NCI-H2029 treated with DMSO at 0.1 percent for 48 hours (cell line): ENCODE results near the gene PTPRD.

Experiments
- DNase-seq: peaks from one replicate; lab custom pipeline; 2025; lab: John Stamatoyannopoulos, UW

PTPRD gene

DNA sequence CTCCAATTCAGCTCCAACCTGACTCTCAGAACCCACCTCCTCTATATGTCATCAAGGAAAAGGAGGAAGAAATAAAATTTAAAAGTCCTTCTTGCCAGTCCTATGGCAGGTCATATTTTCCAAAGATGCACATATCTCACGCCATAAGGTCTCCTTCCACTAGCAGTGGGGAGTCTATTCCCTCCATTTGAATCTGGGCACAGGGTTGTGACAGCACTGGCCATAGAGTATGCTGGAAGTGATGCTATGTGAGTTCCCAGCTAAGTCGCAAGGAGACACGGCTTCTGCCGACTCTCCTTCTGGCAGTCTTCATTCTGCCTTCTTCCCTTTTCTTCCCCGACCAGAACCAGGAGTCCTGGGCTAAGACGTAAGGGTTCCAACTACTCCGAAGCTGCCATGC is 1929.3 kb downstream of the PTPRD start:
- no peak for DNase-seq

DNA sequence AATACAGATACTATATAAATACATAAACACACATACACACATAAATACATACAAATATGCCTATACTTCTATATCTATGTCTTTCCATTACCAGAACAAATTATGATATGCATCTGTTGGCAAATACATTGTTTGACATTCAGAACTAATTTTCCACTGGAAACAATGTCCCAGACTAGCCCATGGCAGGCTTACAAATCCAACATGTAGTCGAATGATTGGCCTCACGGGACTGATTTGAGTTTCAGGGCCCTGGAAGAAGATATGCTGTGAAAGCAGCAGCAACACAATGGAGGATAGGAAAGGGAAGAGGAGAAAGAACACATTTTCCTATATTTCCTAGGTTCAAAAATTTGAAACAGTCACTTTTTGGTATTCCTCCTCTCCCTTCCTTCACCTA is 1932.1 kb downstream of the PTPRD start:
- DNase-seq = no peak

DNA sequence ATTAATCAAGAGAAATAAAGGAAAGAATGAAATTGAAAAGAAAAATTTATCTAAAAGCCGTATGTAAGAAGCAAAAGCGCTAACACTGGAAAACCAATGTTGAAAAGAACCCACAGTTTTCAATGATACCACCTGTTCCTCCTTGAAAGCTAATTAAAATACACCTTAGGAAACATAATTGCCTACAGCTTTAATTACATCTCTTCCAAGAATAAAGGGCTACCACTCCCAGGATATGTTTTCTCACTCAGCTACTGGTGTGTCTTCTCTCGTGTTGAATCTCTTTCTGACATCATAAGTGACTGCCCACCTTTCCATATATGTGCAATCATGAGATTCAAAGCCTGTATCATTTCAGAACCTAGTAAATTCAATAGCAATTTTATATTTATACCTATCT is 1932.6 kb downstream of the PTPRD start:
- no peak for DNase-seq

DNA sequence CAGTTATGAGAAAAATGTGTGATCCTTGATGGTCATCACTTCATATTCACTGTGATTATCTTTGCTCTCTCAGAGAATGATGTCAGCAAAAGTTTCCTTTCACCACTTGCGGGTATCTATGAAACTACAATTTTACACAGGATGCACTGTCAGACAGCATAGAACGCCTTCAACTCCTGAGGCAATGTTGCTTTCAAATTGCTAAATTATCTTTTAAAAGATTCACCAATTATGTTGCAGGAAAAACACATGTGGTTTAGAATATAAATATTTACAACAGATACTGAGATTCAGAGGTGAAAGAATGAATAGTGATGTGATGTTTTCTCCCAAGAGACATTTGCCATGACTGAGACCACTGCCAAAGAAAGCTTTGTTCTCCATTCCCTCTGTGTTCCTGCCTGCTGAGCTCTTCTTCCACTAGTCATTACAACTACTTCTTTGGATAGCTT is 1933.4 kb downstream of the PTPRD start:
- DNase-seq = no peak

DNA sequence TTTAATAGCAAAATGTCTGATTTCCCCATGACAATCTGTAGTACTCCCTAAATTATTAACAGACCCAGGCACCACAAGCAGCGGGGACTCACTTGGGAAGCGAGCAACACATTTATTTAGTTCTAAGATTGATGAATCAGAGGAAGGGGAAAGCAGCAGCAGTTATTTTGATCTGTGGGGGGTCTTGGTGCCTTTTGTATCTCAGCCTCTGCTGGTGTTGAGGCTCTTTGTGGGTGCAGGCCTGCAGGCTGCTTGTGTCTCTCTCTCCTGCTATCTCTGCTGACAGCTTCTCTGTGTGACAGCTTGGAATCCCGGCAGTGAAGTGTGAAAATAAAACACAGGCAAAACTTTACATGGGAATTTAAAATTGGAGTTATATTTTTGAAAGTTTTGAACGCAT is 1935.1 kb downstream of the PTPRD start:
- no peak for DNase-seq

DNA sequence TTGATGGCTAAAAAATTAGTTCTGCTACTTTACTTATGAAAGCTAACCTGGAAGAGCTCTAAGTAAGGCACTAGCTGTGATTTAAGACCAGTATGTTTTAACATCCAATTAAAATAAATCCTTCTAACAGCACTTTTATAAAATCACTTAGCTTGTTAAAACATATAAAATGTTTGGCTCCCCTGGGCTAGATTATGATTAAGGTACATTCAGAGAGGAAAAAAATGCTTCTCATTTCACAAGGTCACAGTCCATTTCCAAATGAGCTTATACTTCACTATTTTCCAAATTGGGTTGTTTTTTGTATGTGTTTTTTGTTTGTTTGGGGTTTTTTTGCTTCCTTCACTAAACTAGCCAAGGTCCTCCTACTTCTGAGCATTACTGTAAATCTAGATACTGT is 1938.3 kb downstream of the PTPRD start:
- DNase-seq = no peak

DNA sequence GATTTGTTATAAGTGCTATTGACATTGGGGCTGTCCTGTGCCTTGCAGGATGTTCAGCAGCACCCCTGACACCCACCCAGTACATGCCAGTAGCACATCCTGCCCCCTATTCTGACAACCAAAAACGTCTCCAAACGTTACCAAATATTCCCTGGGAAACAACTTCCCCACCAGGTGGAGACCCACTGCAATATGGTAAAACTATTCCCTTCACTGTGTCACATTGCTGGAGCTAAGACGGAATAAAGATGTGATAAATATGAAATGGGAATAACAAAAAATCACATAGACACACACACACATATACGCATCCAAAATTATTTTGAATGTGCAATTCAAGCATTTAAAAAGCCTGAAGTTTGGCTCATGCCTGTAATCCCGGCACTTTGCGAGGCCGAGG is 1939.0 kb downstream of the PTPRD start:
- no peak for DNase-seq

DNA sequence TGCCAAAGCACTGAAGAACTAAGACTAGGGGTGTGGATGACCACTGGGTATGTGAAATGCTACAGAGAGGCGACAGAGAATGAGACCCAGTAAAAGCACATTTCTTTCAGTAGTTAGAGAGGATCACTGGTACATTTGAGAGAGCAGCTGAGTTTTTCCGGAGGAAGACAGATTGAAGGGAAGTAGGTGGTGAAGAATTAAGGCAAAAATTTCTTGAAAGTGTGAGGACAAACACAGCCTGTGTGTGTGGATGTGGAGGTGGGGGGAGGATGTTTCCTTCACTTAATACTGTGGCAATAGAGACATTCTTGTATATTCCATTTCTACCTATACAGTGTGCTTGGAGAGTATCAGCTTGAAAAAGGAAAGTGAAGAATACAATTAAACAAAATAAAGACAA is 1942.1 kb downstream of the PTPRD start:
- DNase-seq = no peak

DNA sequence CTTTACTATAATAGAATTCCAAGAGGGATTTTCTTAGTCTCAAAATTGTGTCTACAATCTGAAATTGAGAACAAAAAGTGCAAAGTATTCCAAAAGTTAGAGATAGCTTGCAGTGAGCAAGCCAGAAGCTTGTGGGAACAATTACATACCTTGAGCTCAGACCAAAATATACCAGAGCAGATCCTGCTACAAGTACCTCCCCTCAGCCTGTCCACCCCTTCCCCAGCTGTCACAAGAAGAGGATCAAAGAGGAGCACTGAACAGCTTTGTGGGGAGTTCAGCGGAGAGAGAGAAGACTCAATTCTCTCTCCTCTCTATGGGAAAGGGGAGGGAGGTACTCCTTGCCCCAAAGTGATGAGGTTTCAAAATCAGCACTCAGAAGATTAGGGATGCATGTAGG is 1944.1 kb downstream of the PTPRD start:
- DNase-seq = no peak

DNA sequence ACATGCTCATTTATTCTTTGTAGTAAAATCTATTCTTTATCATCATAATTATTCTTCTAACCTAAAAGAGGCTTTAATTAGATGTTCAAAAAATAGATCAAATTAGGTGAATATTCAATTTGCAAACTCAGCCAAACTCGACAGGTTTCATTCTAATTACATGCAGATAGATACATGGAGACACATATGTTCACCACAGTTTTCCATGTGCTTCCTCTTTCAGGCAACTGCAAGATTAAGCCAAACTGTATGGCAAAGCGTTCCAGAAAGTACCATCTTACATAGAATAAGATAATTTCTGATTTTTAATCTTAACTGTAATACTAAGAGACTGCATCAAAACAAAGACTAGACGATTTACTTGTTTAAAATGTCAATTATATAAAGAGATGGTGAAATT is 1944.6 kb downstream of the PTPRD start:
- no peak for DNase-seq

DNA sequence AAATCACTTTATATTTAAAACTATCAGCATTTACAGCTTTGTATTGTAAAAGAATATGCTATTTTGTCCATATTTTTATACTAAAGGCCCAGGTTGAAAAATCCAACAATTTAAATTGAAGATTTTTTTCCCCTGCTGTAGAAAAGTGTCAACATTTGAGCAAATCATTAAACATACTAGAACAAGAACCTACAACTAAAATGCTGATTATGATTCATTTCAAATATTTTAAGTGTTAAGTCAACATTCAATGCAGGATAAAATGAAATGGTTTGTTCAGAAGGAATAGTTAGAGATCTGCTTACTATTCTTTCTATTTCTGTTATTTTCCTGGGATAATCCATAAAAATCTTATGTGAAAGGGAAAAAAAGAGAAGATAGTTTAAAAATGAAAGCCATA is 1946.7 kb downstream of the PTPRD start:
- DNase-seq = no peak

DNA sequence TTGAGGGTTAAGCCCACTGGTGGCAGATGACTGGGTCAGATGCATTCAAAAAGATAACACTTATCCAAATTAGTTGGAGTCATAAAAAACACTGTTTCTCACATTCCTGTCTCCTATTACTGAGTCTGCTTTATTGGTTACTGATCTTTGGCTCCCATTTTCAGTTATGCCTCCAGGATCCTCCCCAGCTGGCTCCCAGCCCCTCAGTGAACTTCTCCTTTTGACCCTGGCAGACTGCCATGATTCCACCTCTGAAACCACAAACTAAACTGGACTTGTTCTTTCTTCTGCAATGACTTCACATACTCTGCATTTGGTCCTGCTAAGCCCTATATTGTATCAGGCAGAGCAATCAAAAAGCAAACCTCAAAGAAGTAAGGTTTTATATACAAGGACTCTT is 1952.4 kb downstream of the PTPRD start:
- DNase-seq = no peak

DNA sequence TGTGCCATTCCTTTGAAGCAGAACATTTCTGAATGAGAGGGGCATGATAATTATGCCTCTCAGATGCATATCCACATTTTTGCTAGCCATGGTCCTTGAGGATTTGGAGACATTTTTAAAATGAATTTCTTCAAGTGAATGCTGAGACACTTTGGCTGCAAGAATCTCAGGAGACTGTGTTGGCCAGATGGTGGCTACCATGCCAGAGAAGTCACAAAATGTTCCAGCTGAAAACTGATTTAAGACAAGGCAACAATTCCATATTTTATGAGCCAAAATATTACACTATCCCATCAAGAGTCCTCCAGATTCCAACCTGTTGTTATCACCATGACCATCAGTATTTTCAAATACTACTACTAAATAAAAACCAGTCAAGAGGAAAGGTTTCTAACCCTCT is 1953.7 kb downstream of the PTPRD start:
- no peak for DNase-seq

DNA sequence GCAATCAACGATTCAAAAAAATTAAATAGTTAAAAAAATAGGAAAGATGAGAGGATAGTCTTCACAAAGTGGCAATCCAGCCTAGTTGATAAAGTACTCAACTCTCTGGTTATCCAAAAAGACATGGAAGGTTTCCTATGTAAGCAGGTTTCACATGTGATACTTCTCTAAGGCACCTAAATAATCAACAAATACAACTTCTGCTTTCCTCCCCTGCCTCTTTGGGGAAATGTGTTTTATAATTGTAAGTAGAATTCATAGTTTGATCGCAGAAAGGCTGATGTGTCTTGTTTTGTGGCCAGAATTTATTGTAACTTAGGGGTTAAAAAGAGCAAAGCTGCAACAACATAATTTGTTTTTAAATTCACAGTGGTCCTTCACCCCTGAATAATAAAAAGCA is 1957.7 kb downstream of the PTPRD start:
- DNase-seq = no peak

DNA sequence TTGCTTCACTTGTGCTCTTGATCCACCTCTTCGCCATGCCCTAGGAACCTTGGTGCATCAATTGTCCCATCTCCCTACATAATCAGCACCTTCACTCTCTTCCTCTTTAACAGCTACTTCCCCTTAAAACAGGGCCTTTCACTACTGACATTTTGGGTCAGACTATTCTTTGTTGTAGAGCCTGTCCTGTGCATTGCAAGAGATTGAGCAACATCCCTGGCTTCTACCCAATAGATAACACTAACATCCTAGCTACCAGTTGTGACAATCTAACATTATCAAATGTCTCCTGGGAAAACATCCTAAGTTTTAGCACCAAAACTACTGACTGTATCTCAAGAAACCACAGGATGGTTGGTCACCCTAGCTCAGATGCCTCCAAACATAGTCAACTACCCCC is 1958.9 kb downstream of the PTPRD start:
- DNase-seq = no peak

DNA sequence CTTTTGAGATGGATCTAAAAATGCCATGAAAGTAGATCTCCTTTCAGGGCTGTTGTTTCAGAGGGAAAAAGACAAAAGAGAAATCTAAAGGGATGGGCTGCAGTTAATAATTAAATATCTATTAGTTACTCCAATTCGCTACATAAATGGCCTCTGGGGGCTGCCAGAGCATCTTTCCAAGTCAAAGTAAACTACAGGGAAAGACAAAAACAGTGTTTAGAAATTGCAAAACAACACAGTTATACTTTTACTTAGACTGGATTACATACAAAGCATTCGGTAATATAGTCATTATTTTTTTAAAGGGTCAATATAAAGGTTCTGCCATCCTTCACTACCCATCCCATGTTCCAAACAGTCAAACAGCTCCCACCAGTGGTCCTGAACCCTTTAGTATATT is 1959.7 kb downstream of the PTPRD start:
- no peak for DNase-seq

DNA sequence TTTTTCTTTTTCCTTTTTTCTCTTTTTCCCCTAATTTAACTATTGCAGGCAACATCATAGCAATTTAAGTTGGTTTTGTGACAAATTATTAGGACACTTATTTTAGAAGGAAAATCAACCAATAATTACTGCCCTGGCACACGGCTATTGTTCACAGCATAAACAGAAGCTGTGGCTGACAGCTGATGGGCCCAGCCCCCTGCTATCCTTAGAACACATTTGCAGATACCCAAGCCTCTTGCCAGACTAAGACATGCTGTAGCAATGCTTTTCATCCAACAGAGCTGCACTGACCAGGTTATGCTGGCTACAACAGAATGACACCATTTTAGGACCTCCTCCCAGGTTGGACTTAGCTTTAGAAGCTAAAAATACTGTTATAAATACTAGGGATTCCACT is 1960.5 kb downstream of the PTPRD start:
- no peak for DNase-seq

DNA sequence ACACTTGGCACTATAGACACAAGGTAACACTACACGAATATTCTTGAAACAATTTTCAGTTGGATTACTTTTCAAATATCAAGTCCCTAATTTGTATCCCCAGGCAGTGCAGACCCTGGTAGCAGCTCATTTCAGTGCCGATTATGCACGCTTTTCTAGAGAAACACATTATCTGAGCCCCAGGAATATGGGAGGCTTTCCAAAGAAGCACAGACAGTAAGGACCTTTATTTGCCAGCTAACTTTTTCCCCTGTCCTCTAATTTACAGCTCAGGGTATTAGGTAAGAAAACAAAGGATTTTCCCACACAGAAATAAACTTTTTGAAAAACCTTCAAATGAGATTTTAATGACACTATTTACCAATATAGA is 1961.0 kb downstream of the PTPRD start:
- DNase-seq = no peak

DNA sequence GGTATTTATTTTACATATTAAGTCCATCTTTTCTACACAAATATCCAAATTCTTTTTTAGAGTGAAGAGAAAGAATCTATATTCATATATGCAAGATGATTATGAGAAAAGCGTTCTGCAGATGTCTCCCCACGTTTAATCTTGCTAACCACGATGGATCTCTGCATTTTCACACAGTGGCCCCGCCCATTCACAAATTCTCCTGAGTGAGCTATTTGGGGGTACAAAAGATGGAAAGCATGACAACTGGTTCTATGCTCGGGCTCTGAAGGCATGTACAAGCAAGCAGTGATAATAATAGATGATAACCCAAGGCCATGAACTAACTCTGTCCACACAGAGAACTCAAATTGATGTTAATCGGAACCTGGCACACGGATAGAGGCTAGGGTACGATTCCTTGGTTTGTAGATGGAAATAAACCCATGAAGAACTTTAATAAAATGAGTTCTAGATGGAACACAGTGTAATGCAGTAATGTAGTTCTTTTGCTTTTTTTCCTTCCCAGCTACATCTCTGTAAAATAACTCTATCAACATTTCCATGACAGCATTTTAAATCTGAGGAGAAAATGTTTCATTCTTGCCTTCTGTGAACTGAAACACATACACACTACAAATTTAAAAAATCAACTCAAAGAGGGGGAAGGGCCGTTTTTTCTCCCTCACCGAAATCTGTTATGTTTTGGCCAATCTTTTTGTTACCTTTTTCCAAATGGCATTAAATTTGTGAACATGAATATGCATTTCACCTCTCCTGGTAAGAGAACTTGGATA is 1961.5 kb downstream of the PTPRD start:
- DNase-seq = no peak

DNA sequence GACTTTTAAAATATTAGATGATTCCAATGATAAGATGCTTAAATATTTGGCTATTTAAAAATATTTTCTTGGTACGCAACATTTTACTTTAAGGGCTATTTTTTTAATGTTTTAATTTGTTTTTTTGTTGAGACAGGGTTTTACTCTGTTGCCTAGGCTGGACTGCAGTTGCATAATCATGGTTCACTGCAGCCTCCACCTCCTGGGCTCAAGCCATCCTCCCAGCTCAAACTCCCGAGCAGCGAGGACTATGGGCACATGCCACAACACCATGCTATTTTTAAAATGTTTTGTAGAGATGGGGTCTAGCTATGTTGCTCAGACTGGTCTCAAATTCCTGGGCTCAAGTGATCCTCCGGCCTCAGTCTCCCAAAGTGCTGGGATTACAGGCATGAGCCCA is 1963.0 kb downstream of the PTPRD start:
- DNase-seq = no peak

DNA sequence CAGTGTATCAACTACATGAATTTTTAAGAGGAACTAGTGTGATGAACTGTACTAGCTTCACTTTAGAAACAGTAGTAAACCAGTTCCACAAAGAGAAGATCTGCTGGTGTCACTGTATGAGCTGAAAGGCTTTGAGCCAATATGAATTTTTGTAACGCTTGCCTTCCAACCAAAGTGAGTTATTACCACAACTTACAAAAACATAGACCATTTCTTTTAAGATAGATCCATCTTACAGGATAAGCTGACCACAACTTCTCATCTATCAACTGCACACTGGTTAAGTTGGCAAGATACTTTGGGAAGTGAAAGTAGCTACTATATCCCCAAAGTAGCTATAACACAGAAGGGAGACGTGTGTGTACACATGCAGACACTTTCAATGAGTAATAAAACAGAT is 1963.6 kb downstream of the PTPRD start:
- DNase-seq = no peak

DNA sequence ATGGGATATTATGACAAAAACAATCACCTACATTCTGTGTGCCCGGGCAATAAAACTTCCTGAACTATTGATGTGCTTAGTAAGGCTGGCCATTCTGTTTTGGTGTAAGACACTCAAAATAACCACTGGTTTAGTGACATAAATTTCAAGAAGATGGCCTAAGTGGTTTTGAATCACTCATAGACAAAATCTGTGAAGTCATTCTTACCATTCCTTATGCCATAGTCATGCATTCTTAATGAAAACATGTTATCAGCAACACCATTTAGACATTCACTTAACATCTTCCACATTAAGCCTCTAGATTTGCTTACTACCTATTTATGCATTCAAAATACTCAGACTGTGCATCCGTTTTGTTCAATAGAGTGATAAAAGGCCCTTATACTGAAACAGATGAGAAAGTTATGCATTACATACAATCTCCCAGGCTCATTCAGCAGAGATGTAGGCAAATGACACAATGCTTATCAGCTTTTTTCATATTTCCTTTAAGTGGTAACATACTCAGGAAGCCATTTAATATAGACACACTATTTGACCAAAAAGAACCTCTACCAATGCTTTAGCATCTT is 1964.4 kb downstream of the PTPRD start:
- DNase-seq = no peak

DNA sequence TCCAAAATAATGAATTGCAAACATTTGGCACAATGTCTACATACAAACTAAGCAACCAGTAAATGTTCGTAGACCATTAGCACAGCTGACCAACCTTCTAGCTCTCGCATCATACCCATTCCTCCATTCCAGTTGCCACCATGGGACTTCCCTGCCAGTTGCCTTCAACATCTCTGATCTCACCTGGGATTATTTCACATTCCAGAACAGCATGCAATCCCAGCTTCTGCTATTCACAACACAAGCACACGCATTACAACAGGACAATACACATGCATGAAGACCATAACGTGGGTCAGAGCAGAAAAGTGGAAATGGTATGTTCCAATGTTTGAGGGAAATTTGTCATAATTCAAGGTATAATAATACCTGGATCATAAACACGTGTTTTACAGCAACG is 1965.0 kb downstream of the PTPRD start:
- DNase-seq = no peak

DNA sequence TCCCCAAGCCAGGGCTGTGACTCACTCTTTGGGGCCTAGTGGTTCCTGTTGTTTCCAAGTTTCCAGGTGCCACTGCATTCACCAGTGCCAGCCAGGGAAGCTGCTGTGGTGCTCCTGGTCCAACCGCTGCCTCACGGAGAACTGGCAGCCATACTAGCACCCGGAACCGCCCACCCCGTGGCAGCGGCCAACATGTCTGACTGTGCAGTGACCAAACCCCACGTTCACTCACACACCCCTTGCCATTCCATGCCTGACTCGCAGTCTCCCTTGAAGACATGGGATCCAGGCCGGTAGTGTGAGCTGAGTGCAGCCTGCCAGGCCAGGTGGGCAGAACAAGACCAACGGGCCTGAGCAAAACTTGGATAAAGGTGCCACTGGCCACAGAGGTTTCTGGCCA is 1968.2 kb downstream of the PTPRD start:
- no peak for DNase-seq
